ENCODE measurements around the gene KCMF1.
A peak's percentile ranks its signal among the peaks of the same experiment; 100 is the strongest.

KCMF1 gene

GRCh38 chr2:84957771-84958134 is 13.2 kb upstream of the KCMF1 start:
- H3K9me3 ChIP-seq (ENCODE audit: control insufficient read depth, low read length) = no peaks in the 10 kb centered on the region
- no peak overlapping the region for H2BK12ac ChIP-seq (ENCODE audit: low read length in 2 of 2)
- peaks cover 16% of the 10 kb centered on the region for H3K4me1 ChIP-seq (ENCODE audit: control insufficient read depth, insufficient read depth, low read depth, low read length)
- H2AFZ ChIP-seq (ENCODE audit: low read depth, low read length) = no peak overlapping the region
- no peak overlapping the region for H2BK120ac ChIP-seq (ENCODE audit: low read depth, low read length)
- no peak overlapping the region for H3K4me3 ChIP-seq (ENCODE audit: insufficient read depth in 1 of 2, low read depth in 1 of 2, low read length in 2 of 2)
- no peak overlapping the region for H3K4me2 ChIP-seq (ENCODE audit: low read length, poor library complexity, severe bottlenecking)
- H3K9ac ChIP-seq (ENCODE audit: low read length) = peak overlapping the region; percentile 41
- peaks cover 3 to 6% of the 10 kb centered on the region in 2 experiments for H3K36me3 ChIP-seq (ENCODE audit: control insufficient read depth in 1 of 2, insufficient read depth in 2 of 2, low read depth in 1 of 2, low read length in 2 of 2)
- H3K18ac ChIP-seq (ENCODE audit: low read depth in 1 of 2, low read length in 2 of 2) = peak overlapping the region in 1 of 2 experiments; percentile 11
- H3K27me3 ChIP-seq (ENCODE audit: control insufficient read depth in 1 of 2, insufficient read depth in 1 of 2, low read length in 2 of 2) = no peaks in the 10 kb centered on the region
- H2AK5ac ChIP-seq (ENCODE audit: low read length, severe bottlenecking) = peak overlapping the region; percentile 29
- no peak overlapping the region for H3K23ac ChIP-seq (ENCODE audit: low read length in 2 of 2)
- H2BK15ac ChIP-seq (ENCODE audit: low read depth, poor library complexity, severe bottlenecking) = no peak overlapping the region
- no peak overlapping the region for H4K8ac ChIP-seq (ENCODE audit: low read length)
- DNase-seq = no peak
- no peak overlapping the region for H3K14ac ChIP-seq (ENCODE audit: low read length in 2 of 2)
- no peak overlapping the region for H4K91ac ChIP-seq (ENCODE audit: low read length)
- peaks cover under 1% of the 10 kb centered on the region for H3K79me1 ChIP-seq (replicated peaks; ENCODE audit: low read length, poor library complexity, severe bottlenecking)
- H2BK5ac ChIP-seq (ENCODE audit: low read depth, low read length, poor library complexity, severe bottlenecking) = peak overlapping the region; percentile 24
- no peak overlapping the region for H3K4ac ChIP-seq (ENCODE audit: low read depth in 1 of 2, low read length in 2 of 2)
- H3K27ac ChIP-seq (ENCODE audit: low read length, poor library complexity, severe bottlenecking) = peak overlapping the region; percentile 99

- H3K36me3 ChIP-seq (ENCODE audit: control insufficient read depth in 1 of 2, insufficient read depth in 2 of 2, low read depth in 1 of 2, low read length in 2 of 2) = peaks cover 3 to 7% of the 10 kb centered on the region in 2 experiments
- H4K8ac ChIP-seq (ENCODE audit: low read length) = peak overlapping the region; percentile 33
- H2BK5ac ChIP-seq (ENCODE audit: low read depth, low read length, poor library complexity, severe bottlenecking) = peak overlapping the region; percentile 21
- H3K27ac ChIP-seq (ENCODE audit: low read length, poor library complexity, severe bottlenecking) = peak overlapping the region; percentile 99
- peak overlapping the region; percentile 64 for H3K9ac ChIP-seq (ENCODE audit: low read length)
- H3K79me1 ChIP-seq (replicated peaks; ENCODE audit: low read length, poor library complexity, severe bottlenecking) = peaks cover 4% of the 10 kb centered on the region
- no peak overlapping the region for H2BK15ac ChIP-seq (ENCODE audit: low read depth, poor library complexity, severe bottlenecking)
- no peak overlapping the region for H3K18ac ChIP-seq (ENCODE audit: low read depth in 1 of 2, low read length in 2 of 2)
- no peak overlapping the region for H2BK12ac ChIP-seq (ENCODE audit: low read length in 2 of 2)
- H3K14ac ChIP-seq (ENCODE audit: low read length in 2 of 2) = no peak overlapping the region
- no peaks in the 10 kb centered on the region for H3K27me3 ChIP-seq (ENCODE audit: control insufficient read depth in 1 of 2, insufficient read depth in 1 of 2, low read length in 2 of 2)
- no peak overlapping the region for H3K4ac ChIP-seq (ENCODE audit: low read depth in 1 of 2, low read length in 2 of 2)
- WGBS = 25% methylated on average over 8 of the region's 12 CpGs
- no peaks in the 10 kb centered on the region for H3K9me3 ChIP-seq (ENCODE audit: control insufficient read depth, low read length)
- peak; percentile 87 for DNase-seq
- H4K91ac ChIP-seq (ENCODE audit: low read length) = no peak overlapping the region
- peak overlapping the region; percentile 29 for H2AK5ac ChIP-seq (ENCODE audit: low read length, severe bottlenecking)
- no peak overlapping the region for H2AFZ ChIP-seq (ENCODE audit: low read depth, low read length)
- no peak overlapping the region for H3K4me2 ChIP-seq (ENCODE audit: low read length, poor library complexity, severe bottlenecking)
- peaks cover 16% of the 10 kb centered on the region for H3K4me1 ChIP-seq (ENCODE audit: control insufficient read depth, insufficient read depth, low read depth, low read length)
- H3K23ac ChIP-seq (ENCODE audit: low read length in 2 of 2) = no peak overlapping the region
- peak overlapping the region; percentile 21 for H2BK120ac ChIP-seq (ENCODE audit: low read depth, low read length)
- H3K4me3 ChIP-seq (ENCODE audit: insufficient read depth in 1 of 2, low read depth in 1 of 2, low read length in 2 of 2) = no peak overlapping the region
Observed at GRCh38 chr2:84958135-84959059, 12.6 kb upstream of the KCMF1 start.

GRCh38 chr2:84959095-84959565 is 11.8 kb upstream of the KCMF1 start:
- H4K8ac ChIP-seq (ENCODE audit: low read length) = no peak overlapping the region

More at GRCh38 chr2:84959095-84959565, 11.8 kb upstream of the KCMF1 start:
- H2BK15ac ChIP-seq (ENCODE audit: low read depth, poor library complexity, severe bottlenecking) = no peak overlapping the region
- no peak overlapping the region for H2BK12ac ChIP-seq (ENCODE audit: low read length in 2 of 2)
- H3K4ac ChIP-seq (ENCODE audit: low read depth in 1 of 2, low read length in 2 of 2) = no peak overlapping the region
- no peak overlapping the region for H2BK120ac ChIP-seq (ENCODE audit: low read depth, low read length)
- H3K23ac ChIP-seq (ENCODE audit: low read length in 2 of 2) = no peak overlapping the region
- H3K79me1 ChIP-seq (replicated peaks; ENCODE audit: low read length, poor library complexity, severe bottlenecking) = peaks cover 4% of the 10 kb centered on the region
- 47% methylated on average over 9 of the region's 10 CpGs for WGBS
- no peak overlapping the region for H4K91ac ChIP-seq (ENCODE audit: low read length)
- no peak overlapping the region for H3K4me2 ChIP-seq (ENCODE audit: low read length, poor library complexity, severe bottlenecking)
- H3K27me3 ChIP-seq (ENCODE audit: control insufficient read depth in 1 of 2, insufficient read depth in 1 of 2, low read length in 2 of 2) = no peaks in the 10 kb centered on the region
- peak overlapping the region; percentile 96 for H2AK5ac ChIP-seq (ENCODE audit: low read length, severe bottlenecking)
- peak overlapping the region; percentile 64 for H3K9ac ChIP-seq (ENCODE audit: low read length)
- peaks cover 18% of the 10 kb centered on the region for H3K4me1 ChIP-seq (ENCODE audit: control insufficient read depth, insufficient read depth, low read depth, low read length)
- H3K4me3 ChIP-seq (ENCODE audit: insufficient read depth in 1 of 2, low read depth in 1 of 2, low read length in 2 of 2) = peak overlapping the region in 1 of 2 experiments; percentile 51
- H3K14ac ChIP-seq (ENCODE audit: low read length in 2 of 2) = no peak overlapping the region
- no peak overlapping the region for H2AFZ ChIP-seq (ENCODE audit: low read depth, low read length)
- no peak overlapping the region for H3K18ac ChIP-seq (ENCODE audit: low read depth in 1 of 2, low read length in 2 of 2)
- peaks cover 3 to 7% of the 10 kb centered on the region in 2 experiments for H3K36me3 ChIP-seq (ENCODE audit: control insufficient read depth in 1 of 2, insufficient read depth in 2 of 2, low read depth in 1 of 2, low read length in 2 of 2)
- no peaks in the 10 kb centered on the region for H3K9me3 ChIP-seq (ENCODE audit: control insufficient read depth, low read length)
- H2BK5ac ChIP-seq (ENCODE audit: low read depth, low read length, poor library complexity, severe bottlenecking) = peak overlapping the region; percentile 54
- peak; percentile 85 for DNase-seq
- peak overlapping the region; percentile 99 for H3K27ac ChIP-seq (ENCODE audit: low read length, poor library complexity, severe bottlenecking)

All from mesenchymal stem cell (in vitro differentiated cells and primary cell).